MM.1S (cell line): ENCODE data around the gene FRMD4B.

Experiments used
- EZH2 ChIP-seq: fragments of 300-600 bp; sonication (generic); optimal IDR thresholded peaks from 2 replicates; pipeline ENCODE3; 2017; ENCODE audit warnings: low read depth, mild to moderate bottlenecking, antibody characterized with exemption, low read length, mixed read lengths
- EZH2phosphoT487 ChIP-seq: fragments of 300-600 bp; sonication (generic); IDR thresholded peaks from 2 replicates; pipeline ENCODE4 v1.6.1; 2018; ENCODE audit warnings: antibody characterized with exemption, low read length
- TF ChIP-seq, protein P1 (sequence below): fragments of 300-600 bp; sonication (generic); IDR thresholded peaks from 2 replicates; pipeline ENCODE4 v1.5.1; 2016; ENCODE audit warnings: antibody characterized with exemption, low read length, mixed read lengths

DNA sequence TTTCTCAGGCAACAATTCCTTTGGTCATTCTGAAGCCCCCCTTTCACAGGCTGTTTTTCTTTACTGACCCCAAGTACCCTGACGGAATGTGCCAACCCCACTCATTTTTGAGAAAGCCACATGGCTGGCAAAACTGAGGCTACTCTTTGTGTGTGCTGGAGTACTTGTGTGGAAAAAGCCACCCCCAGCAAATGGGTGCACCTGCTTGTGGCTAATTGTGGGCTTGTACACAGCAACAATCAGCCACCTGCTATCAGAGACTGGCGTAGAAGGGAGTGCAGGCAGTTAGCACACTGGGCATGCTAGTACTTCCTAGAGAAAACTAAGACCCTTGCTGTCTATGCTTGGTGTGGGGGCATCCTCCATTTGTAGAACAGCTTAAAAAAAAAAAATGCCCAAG, 153.4 kb downstream of the FRMD4B start:
- TF ChIP-seq EZH2phosphoT487 (no peak), EZH2 (no peak)
- TF ChIP-seq, protein P1, sequence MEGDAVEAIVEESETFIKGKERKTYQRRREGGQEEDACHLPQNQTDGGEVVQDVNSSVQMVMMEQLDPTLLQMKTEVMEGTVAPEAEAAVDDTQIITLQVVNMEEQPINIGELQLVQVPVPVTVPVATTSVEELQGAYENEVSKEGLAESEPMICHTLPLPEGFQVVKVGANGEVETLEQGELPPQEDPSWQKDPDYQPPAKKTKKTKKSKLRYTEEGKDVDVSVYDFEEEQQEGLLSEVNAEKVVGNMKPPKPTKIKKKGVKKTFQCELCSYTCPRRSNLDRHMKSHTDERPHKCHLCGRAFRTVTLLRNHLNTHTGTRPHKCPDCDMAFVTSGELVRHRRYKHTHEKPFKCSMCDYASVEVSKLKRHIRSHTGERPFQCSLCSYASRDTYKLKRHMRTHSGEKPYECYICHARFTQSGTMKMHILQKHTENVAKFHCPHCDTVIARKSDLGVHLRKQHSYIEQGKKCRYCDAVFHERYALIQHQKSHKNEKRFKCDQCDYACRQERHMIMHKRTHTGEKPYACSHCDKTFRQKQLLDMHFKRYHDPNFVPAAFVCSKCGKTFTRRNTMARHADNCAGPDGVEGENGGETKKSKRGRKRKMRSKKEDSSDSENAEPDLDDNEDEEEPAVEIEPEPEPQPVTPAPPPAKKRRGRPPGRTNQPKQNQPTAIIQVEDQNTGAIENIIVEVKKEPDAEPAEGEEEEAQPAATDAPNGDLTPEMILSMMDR, result no peak
